H9 (cell line): ENCODE data around the gene LRIF1. TPM values are rescaled to one million over a fixed set of nuclear protein-coding genes. Genes with fewer than 3 reads are reported as not detected.

Source experiments
- DNase-seq: peaks from one replicate; pipeline ENCODE4 v3.0.0-alpha.2; 2017
- H2AFZ ChIP-seq: one replicate; pipeline ENCODE4 v1.6.1; 2013; ENCODE audit warnings: mild to moderate bottlenecking, low read length, control low read depth, moderate library complexity
- H2AK5ac ChIP-seq: 2 replicates; pipeline ENCODE4 v1.6.1; 2013; ENCODE audit warnings: low read length, control low read depth, mixed read lengths; ENCODE audit not compliant: insufficient read length
- H2BK120ac ChIP-seq: one replicate; pipeline ENCODE4 v1.6.1; 2013; ENCODE audit warnings: low read depth, mild to moderate bottlenecking, low read length, control low read depth, inconsistent platforms; ENCODE audit not compliant: poor library complexity, severe bottlenecking
- H2BK12ac ChIP-seq: 2 replicates; pipeline ENCODE4 v1.6.1; 2013; ENCODE audit warnings: low read length, control low read depth, mixed read lengths, low read depth; ENCODE audit not compliant: insufficient read length
- H2BK15ac ChIP-seq: 2 replicates; pipeline ENCODE4 v1.6.1; 2013; ENCODE audit warnings: low read depth, low read length, control low read depth
- H2BK20ac ChIP-seq: one replicate; pipeline ENCODE4 v1.6.1; 2013; ENCODE audit warnings: low read depth, mild to moderate bottlenecking, low read length, control low read depth, inconsistent platforms; ENCODE audit not compliant: poor library complexity, severe bottlenecking
- H2BK5ac ChIP-seq: 2 replicates; pipeline ENCODE4 v1.6.1; 2013; ENCODE audit warnings: low read length, control low read depth, mixed read lengths; ENCODE audit not compliant: insufficient read length
- H3K14ac ChIP-seq: 2 replicates; pipeline ENCODE4 v1.6.1; 2013; ENCODE audit warnings: low read length, control low read depth; ENCODE audit not compliant: insufficient read depth
- H3K18ac ChIP-seq: 2 replicates; pipeline ENCODE4 v1.6.1; 2013; ENCODE audit warnings: low read depth, mild to moderate bottlenecking, mixed read lengths, low read length, control low read depth; ENCODE audit not compliant: insufficient read length
- H3K23ac ChIP-seq: 2 replicates; pipeline ENCODE4 v1.6.1; 2013; ENCODE audit warnings: low read length, control low read depth, mixed read lengths, low read depth; ENCODE audit not compliant: insufficient read length
- H3K23me2 ChIP-seq: 2 replicates; pipeline ENCODE4 v1.6.1; 2013; ENCODE audit warnings: low read depth, mild to moderate bottlenecking, mixed read lengths, low read length, control low read depth; ENCODE audit not compliant: insufficient read length, poor library complexity, severe bottlenecking
- H3K27ac ChIP-seq: 2 replicates; pipeline ENCODE4 v1.5.1; 2013; ENCODE audit warnings: low read length, control low read depth, mixed read lengths, low read depth; ENCODE audit not compliant: insufficient read length
- H3K27me3 ChIP-seq: 2 replicates; pipeline ENCODE4 v1.6.1; 2013; ENCODE audit warnings: low read length, control low read depth, inconsistent platforms; ENCODE audit not compliant: insufficient read depth
- H3K4ac ChIP-seq: 2 replicates; pipeline ENCODE4 v1.6.1; 2013; ENCODE audit warnings: low read depth, mild to moderate bottlenecking, control low read depth, inconsistent platforms, low read length, moderate library complexity
- H3K4me1 ChIP-seq: 2 replicates; pipeline ENCODE4 v1.6.1; 2013; ENCODE audit warnings: low read length, control low read depth, inconsistent platforms; ENCODE audit not compliant: insufficient read depth
- H3K4me2 ChIP-seq: 2 replicates; pipeline ENCODE4 v1.6.1; 2013; ENCODE audit warnings: low read length, control low read depth, mixed read lengths; ENCODE audit not compliant: insufficient read length, insufficient read depth
- H3K56ac ChIP-seq: 2 replicates; pipeline ENCODE4 v1.6.1; 2013; ENCODE audit warnings: low read depth, mild to moderate bottlenecking, mixed read lengths, low read length, control low read depth; ENCODE audit not compliant: insufficient read length
- H3K79me1 ChIP-seq: 2 replicates; pipeline ENCODE4 v1.6.1; 2013; ENCODE audit warnings: low read depth, mild to moderate bottlenecking, moderate library complexity, low read length, control low read depth, inconsistent platforms; ENCODE audit not compliant: insufficient read depth, poor library complexity, severe bottlenecking
- H3K79me2 ChIP-seq: 2 replicates; pipeline ENCODE4 v1.6.1; 2013; ENCODE audit warnings: low read length, control low read depth, inconsistent platforms; ENCODE audit not compliant: insufficient read depth
- H3K9ac ChIP-seq: 2 replicates; pipeline ENCODE4 v1.6.1; 2013; ENCODE audit warnings: low read length, control low read depth, mixed read lengths; ENCODE audit not compliant: insufficient read length; ENCODE audit errors: extremely low read depth
- H3K9me3 ChIP-seq: one replicate; pipeline ENCODE4 v1.6.1; 2013; ENCODE audit warnings: low read depth, low read length, inconsistent platforms; ENCODE audit not compliant: control insufficient read depth
- H3T11ph ChIP-seq: one replicate; pipeline ENCODE4 v1.6.1; 2013; ENCODE audit warnings: mild to moderate bottlenecking, low read length, control low read depth, inconsistent platforms
- H4K20me1 ChIP-seq: one replicate; pipeline ENCODE4 v1.6.1; 2013; ENCODE audit not compliant: control insufficient read depth, insufficient read length, insufficient read depth
- H4K5ac ChIP-seq: 2 replicates; pipeline ENCODE4 v1.6.1; 2013; ENCODE audit warnings: low read depth, mild to moderate bottlenecking, mixed read lengths, low read length, control low read depth; ENCODE audit not compliant: insufficient read length
- H4K8ac ChIP-seq: replicated peaks from 2 replicates; pipeline ENCODE4 v1.6.1; 2013; ENCODE audit warnings: low read length, control low read depth, mixed read lengths, low read depth; ENCODE audit not compliant: insufficient read length
- H4K91ac ChIP-seq: 2 replicates; pipeline ENCODE4 v1.6.1; 2013; ENCODE audit warnings: low read depth, mild to moderate bottlenecking, moderate library complexity, mixed read lengths, low read length, control low read depth; ENCODE audit not compliant: insufficient read length
- H3K27ac Mint-ChIP-seq, 3 experiments: 2 replicates in 2 of 3; 3 replicates in 1 of 3; pipeline ENCODE4 v1.8.0; 2020 to 2021; ENCODE audit warnings: mixed read lengths in 3 of 3, mild to moderate bottlenecking in 1 of 3, moderate library complexity in 1 of 3
- H3K27me3 Mint-ChIP-seq: 2 replicates; pipeline ENCODE4 v1.8.0; 2021; ENCODE audit warnings: low read depth, mild to moderate bottlenecking, moderate library complexity, mixed read lengths
- H3K36me3 Mint-ChIP-seq, 3 experiments: 2 replicates in 2 of 3; 3 replicates in 1 of 3; pipeline ENCODE4 v1.8.0; 2020 to 2021; ENCODE audit warnings: low read depth in 3 of 3, mixed read lengths in 3 of 3; ENCODE audit not compliant: insufficient read depth in 1 of 3
- H3K4me1 Mint-ChIP-seq, 2 experiments: 2 replicates each; pipeline ENCODE4 v1.8.0; 2020; ENCODE audit warnings: mixed read lengths in 2 of 2
- H3K4me3 Mint-ChIP-seq, 2 experiments: 2 replicates in 1 of 2; 3 replicates in 1 of 2; pipeline ENCODE4 v1.8.0; 2020 to 2021; ENCODE audit warnings: mild to moderate bottlenecking in 2 of 2, mixed read lengths in 2 of 2, moderate library complexity in 1 of 2
- H3K9me3 Mint-ChIP-seq, 2 experiments: 2 replicates in 1 of 2; 3 replicates in 1 of 2; pipeline ENCODE4 v1.8.0; 2020; ENCODE audit warnings: mild to moderate bottlenecking in 2 of 2, mixed read lengths in 2 of 2, moderate library complexity in 1 of 2
- WGBS: extraction: QIAGEN DNeasy Blood & Tissue Kit; methylation state at CpG from one replicate; pipeline ENCODE4 v1.1.7; 2013; ENCODE audit warnings: missing lambda C conversion rate, low lambda C conversion rate, mixed read lengths; ENCODE audit not compliant: insufficient read length; ENCODE audit errors: extremely low coverage; 5-methylcytosine and 5-hydroxymethylcytosine counted together
- total RNA-seq: library from RNA; stranded (reverse); gene quantifications from 2 replicates; pipeline ENCODE4 v1.2.1, GENCODE V29; 2021
- TF ChIP-seq, protein P1 (sequence below): fragments of 200-600 bp; sonication (generic); conservative IDR thresholded peaks from 3 replicates; pipeline ENCODE4 v1.8.0; 2021; ENCODE audit warnings: antibody characterized with exemption, mild to moderate bottlenecking

Gene LRIF1
- total RNA-seq, 1 experiment from 2014 or later = 13.6 TPM

DNA sequence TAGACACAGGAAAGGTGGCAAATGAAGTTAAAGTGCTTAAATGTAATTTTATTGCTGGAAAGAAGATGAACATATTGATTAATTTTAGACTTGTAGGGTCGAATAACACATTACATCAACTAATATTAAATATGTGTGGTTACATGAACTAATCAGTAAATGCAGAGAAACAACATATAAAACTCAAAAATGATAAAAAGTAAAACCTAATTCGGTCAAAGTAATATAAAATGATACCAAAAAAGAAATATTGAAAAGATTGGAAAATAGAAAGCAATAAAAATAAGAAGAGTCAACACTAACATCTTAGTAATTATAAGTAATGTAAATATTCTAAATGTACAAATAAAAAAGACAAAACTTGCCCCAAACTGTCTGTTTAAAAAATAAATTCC is 47.5 kb downstream of the LRIF1 start:
- H3K4me2 ChIP-seq = no peak overlapping the region

More for the DNA sequence above, 47.5 kb downstream of the LRIF1 start:
- Histone ChIP-seq H2AK5ac (no peak overlapping the region), H2BK120ac (no peak overlapping the region), H2AFZ (no peak overlapping the region), H3K27me3 (no peaks in the 10 kb centered on the region), H2BK20ac (no peak overlapping the region), H3K9me3 (no peaks in the 10 kb centered on the region), H2BK5ac (no peak overlapping the region), H2BK15ac (no peak overlapping the region), H3K56ac (no peak overlapping the region), H3K79me1 (no peaks in the 10 kb centered on the region), H3K4me1 (no peaks in the 10 kb centered on the region), H3K23ac (no peak overlapping the region), H4K5ac (no peak overlapping the region), H2BK12ac (no peak overlapping the region), H4K8ac (no peak overlapping the region), H3K18ac (no peak overlapping the region), H4K20me1 (no peaks in the 10 kb centered on the region), H3K79me2 (no peaks in the 10 kb centered on the region), H3K27ac (no peak overlapping the region), H4K91ac (no peak overlapping the region), H3K23me2 (no peaks in the 10 kb centered on the region), H3T11ph (no peak overlapping the region), H3K9ac (no peak overlapping the region), H3K4ac (no peak overlapping the region), H3K14ac (no peak overlapping the region)
- whole genome bisulfite sequencing = no CpG with 5 or more reads among the region's 2 CpGs
- Mint-ChIP-seq H3K27ac (no peak overlapping the region), H3K36me3 (peaks cover 0 to 2% (median 0%) of the 10 kb centered on the region in 3 experiments; a peak in 2 of 7 replicates), H3K4me1 (peaks cover 6 to 7% of the 10 kb centered on the region in 2 experiments), H3K27me3 (peaks cover 3% of the 10 kb centered on the region; the same call in 1 of the 2 replicates), H3K4me3 (no peak overlapping the region), H3K9me3 (peaks cover 12 to 29% of the 10 kb centered on the region in 2 experiments)
- TF ChIP-seq, protein P1, sequence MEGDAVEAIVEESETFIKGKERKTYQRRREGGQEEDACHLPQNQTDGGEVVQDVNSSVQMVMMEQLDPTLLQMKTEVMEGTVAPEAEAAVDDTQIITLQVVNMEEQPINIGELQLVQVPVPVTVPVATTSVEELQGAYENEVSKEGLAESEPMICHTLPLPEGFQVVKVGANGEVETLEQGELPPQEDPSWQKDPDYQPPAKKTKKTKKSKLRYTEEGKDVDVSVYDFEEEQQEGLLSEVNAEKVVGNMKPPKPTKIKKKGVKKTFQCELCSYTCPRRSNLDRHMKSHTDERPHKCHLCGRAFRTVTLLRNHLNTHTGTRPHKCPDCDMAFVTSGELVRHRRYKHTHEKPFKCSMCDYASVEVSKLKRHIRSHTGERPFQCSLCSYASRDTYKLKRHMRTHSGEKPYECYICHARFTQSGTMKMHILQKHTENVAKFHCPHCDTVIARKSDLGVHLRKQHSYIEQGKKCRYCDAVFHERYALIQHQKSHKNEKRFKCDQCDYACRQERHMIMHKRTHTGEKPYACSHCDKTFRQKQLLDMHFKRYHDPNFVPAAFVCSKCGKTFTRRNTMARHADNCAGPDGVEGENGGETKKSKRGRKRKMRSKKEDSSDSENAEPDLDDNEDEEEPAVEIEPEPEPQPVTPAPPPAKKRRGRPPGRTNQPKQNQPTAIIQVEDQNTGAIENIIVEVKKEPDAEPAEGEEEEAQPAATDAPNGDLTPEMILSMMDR = no peak
- no peak for DNase-seq
